Endothelial cell (in vitro differentiated cells): Measurements from ENCODE around the gene NUP62. TPM values are rescaled to one million over a fixed set of nuclear protein-coding genes. Genes with fewer than 3 reads are reported as not detected.

Source experiments
- DNase-seq: peaks from one replicate; pipeline ENCODE4 v3.0.0; 2021; ENCODE audit warnings: low spot score
- H3K27ac Mint-ChIP-seq: one replicate; pipeline ENCODE4 v1.8.0; 2021; ENCODE audit warnings: mixed read lengths, inconsistent platforms; ENCODE audit not compliant: unreplicated experiment
- H3K27me3 Mint-ChIP-seq: one replicate; pipeline ENCODE4 v1.8.0; 2021; ENCODE audit warnings: mild to moderate bottlenecking, moderate library complexity, mixed read lengths, inconsistent platforms; ENCODE audit not compliant: unreplicated experiment
- H3K36me3 Mint-ChIP-seq: one replicate; pipeline ENCODE4 v1.8.0; 2021; ENCODE audit warnings: mild to moderate bottlenecking, low read depth, mixed read lengths, inconsistent platforms; ENCODE audit not compliant: unreplicated experiment
- H3K4me1 Mint-ChIP-seq: one replicate; pipeline ENCODE4 v1.8.0; 2021; ENCODE audit warnings: mild to moderate bottlenecking, mixed read lengths, inconsistent platforms; ENCODE audit not compliant: unreplicated experiment
- H3K4me3 Mint-ChIP-seq: one replicate; pipeline ENCODE4 v1.8.0; 2021; ENCODE audit warnings: mild to moderate bottlenecking, mixed read lengths, inconsistent platforms; ENCODE audit not compliant: unreplicated experiment
- H3K9me3 Mint-ChIP-seq: one replicate; pipeline ENCODE4 v1.8.0; 2021; ENCODE audit warnings: mixed read lengths, inconsistent platforms; ENCODE audit not compliant: unreplicated experiment
- CTCF ChIP-seq: fragments of 200-600 bp; sonication (generic); IDR thresholded peaks from one replicate; pipeline ENCODE4 v1.5.0; 2021; ENCODE audit warnings: antibody characterized with exemption; ENCODE audit not compliant: unreplicated experiment
- total RNA-seq: library from RNA; stranded (reverse); fragmentation: NEBNext Ultra II Directional; extraction: Animal tissue kit (Norgen Biotek cat#: 25700); gene quantifications from one replicate; pipeline ENCODE4 v1.2.1, GENCODE V29; 2021; ENCODE audit not compliant: unreplicated experiment

NUP62 gene
- total RNA-seq, 1 donor from 2014 or later, result 60.9 TPM

GRCh38 chr19:49884109-49884508 lies 45.2 kb downstream of the NUP62 start:
- TF ChIP-seq CTCF, result no peak
- DNase-seq, result no peak
- H3K27ac Mint-ChIP-seq, result peak overlapping the region; percentile 61
- H3K4me1 Mint-ChIP-seq, result peaks cover 2% of the 10 kb centered on the region
- peaks cover 33% of the 10 kb centered on the region for H3K36me3 Mint-ChIP-seq
- peaks cover 6% of the 10 kb centered on the region for H3K27me3 Mint-ChIP-seq
- H3K9me3 Mint-ChIP-seq, result no peaks in the 10 kb centered on the region
- no peak overlapping the region for H3K4me3 Mint-ChIP-seq

- Mint-ChIP-seq H3K9me3 (no peaks in the 10 kb centered on the region), H3K4me1 (peaks cover 10% of the 10 kb centered on the region), H3K36me3 (peaks cover 37% of the 10 kb centered on the region), H3K4me3 (no peak overlapping the region), H3K27me3 (peaks cover 11% of the 10 kb centered on the region), H3K27ac (no peak overlapping the region)
- TF ChIP-seq CTCF, result no peak
- no peak for DNase-seq
Observed at GRCh38 chr19:49883094-49883493, 46.2 kb downstream of the NUP62 start.

GRCh38 chr19:49882643-49883042 lies 46.7 kb downstream of the NUP62 start:
- Mint-ChIP-seq H3K4me1 (peaks cover 12% of the 10 kb centered on the region), H3K4me3 (no peak overlapping the region), H3K36me3 (peaks cover 37% of the 10 kb centered on the region), H3K27ac (no peak overlapping the region), H3K9me3 (no peaks in the 10 kb centered on the region), H3K27me3 (peaks cover 13% of the 10 kb centered on the region)
- TF ChIP-seq CTCF, result no peak
- DNase-seq, result no peak

DNA sequence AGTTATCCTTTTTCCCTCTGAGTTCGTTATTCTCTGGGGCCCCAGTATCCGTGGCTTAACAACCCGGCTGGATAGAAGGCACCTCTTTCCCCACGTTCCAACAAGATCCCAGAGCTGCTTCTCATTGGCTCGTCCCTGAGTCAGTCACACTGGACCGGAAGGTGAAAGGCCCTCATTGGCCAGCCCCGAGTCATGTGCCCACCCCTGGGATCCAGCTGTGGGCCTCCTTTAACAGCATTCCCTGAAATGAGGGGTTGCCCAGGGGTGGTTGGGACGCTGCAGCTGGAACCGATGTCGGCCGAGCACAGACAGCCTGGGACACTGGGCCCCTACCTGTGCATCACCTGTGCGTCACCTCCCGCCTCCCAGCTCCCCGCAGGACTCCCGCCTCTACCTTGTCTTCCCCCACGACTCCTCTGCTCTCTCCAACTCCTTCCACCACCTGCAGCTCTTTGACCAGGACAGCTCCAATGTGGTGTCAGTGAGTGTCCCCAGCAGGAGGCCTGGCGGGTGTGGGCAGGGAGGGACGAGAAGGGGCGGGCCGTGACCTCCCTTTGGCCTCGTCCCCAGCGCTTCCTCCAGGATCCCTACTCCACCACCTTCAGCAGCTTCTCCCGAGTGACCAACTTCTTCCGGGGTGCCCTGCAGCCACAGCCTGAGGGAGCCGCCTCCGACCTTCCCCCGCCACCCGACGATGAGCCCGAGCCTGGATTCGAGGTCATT lies 47.5 kb downstream of the NUP62 start:
- no peaks in the 10 kb centered on the region for H3K9me3 Mint-ChIP-seq
- DNase-seq, result no peak
- H3K4me1 Mint-ChIP-seq, result peaks cover 12% of the 10 kb centered on the region
- peak overlapping the region; percentile 37 for H3K4me3 Mint-ChIP-seq
- no peak for TF ChIP-seq CTCF
- H3K27ac Mint-ChIP-seq, result no peak overlapping the region
- H3K27me3 Mint-ChIP-seq, result peaks cover 11% of the 10 kb centered on the region
- H3K36me3 Mint-ChIP-seq, result peaks cover 37% of the 10 kb centered on the region

DNA sequence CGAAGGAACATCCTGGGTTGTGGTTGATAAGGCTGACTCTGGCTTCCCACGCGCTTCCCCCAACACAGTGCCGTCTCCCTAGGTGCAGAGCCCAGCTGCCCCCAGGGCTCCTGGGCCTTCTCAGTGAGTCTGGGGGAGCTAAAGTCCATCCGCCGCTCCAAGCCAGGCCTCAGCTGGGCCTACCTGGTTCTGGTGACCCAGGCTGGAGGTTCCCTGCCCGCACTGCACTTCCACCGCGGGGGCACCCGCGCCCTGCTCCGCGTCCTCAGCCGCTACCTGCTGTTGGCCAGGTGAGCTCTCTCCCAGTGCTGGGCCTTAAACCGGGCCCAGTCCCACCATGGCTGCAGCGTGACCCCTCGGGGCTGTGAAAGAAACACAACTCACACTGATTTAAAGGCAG lies 48.1 kb downstream of the NUP62 start:
- TF ChIP-seq CTCF, result no peak
- no peak overlapping the region for H3K27ac Mint-ChIP-seq
- H3K4me3 Mint-ChIP-seq, result no peak overlapping the region
- DNase-seq, result no peak
- peaks cover 33% of the 10 kb centered on the region for H3K36me3 Mint-ChIP-seq
- H3K27me3 Mint-ChIP-seq, result peaks cover 10% of the 10 kb centered on the region
- peaks cover 12% of the 10 kb centered on the region for H3K4me1 Mint-ChIP-seq
- H3K9me3 Mint-ChIP-seq, result no peaks in the 10 kb centered on the region
